B cell (primary cell): ENCODE measurements around the gene CHST1. TPM values are rescaled to one million over a fixed set of nuclear protein-coding genes. Genes with fewer than 3 reads are reported as not detected.

ENCODE experiments used
- ATAC-seq: fragments of 200-7000 bp; cut with Tn5 transposase; one replicate; pipeline ENCODE4 v1.10.0; 2021; ENCODE audit warnings: low read depth, mild to moderate bottlenecking, moderate number of reproducible peaks, moderate library complexity
- CTCF ChIA-PET: fragments of 350-600 bp; sonication (Branson Sonifier 250); formaldehyde crosslinking; loops from one replicate; lab custom pipeline; 2021; ENCODE audit warnings: antibody characterized with exemption, inconsistent platforms; lab: Charles Lee
- POLR2A ChIA-PET: fragments of 350-600 bp; sonication (Branson Sonifier 250); formaldehyde crosslinking; loops from one replicate; lab custom pipeline; 2021; ENCODE audit warnings: antibody characterized with exemption; lab: Charles Lee
- DNase-seq: peaks from one replicate; pipeline ENCODE4 v3.0.0; 2013
- H2AFZ ChIP-seq: 2 replicates; pipeline ENCODE4 v1.6.1; 2012; ENCODE audit warnings: mild to moderate bottlenecking, low read depth, low read length; ENCODE audit not compliant: insufficient read depth, poor library complexity, severe bottlenecking
- H3K27ac ChIP-seq, 2 donors: 1 replicate in 1 of 2; 2 replicates in 1 of 2; pipeline ENCODE4 v1.5.1; 2012 to 2013; ENCODE audit warnings: low read length in 2 of 2, mild to moderate bottlenecking in 2 of 2, moderate library complexity in 1 of 2
- H3K27me3 ChIP-seq, 4 experiments: fragments of 200-600 bp in 1 of 4; sonication (generic) in 1 of 4; replicated peaks in 1 of 4; 1 replicate in 2 of 4; 2 replicates in 2 of 4; pipeline versions ENCODE4 v1.6.1 to v1.7.0; 2013 to 2016; ENCODE audit warnings: low read length in 3 of 4, mild to moderate bottlenecking in 2 of 4, mixed read lengths in 1 of 4, moderate library complexity in 1 of 4; ENCODE audit not compliant: insufficient read depth in 4 of 4, control insufficient read depth in 3 of 4; ENCODE audit errors: control extremely low read depth in 1 of 4
- H3K36me3 ChIP-seq, 2 experiments: replicated peaks in 1 of 2; 1 replicate in 1 of 2; 2 replicates in 1 of 2; pipeline versions ENCODE4 v1.6.1 to v1.7.1; 2013; ENCODE audit warnings: low read length in 1 of 2; ENCODE audit not compliant: insufficient read depth in 2 of 2, control insufficient read depth in 1 of 2; ENCODE audit errors: control extremely low read depth in 1 of 2, extremely low read depth in 1 of 2
- H3K4me1 ChIP-seq, 2 donors: fragments of 200-600 bp in 1 of 2; sonication (generic) in 1 of 2; 1 replicate in 1 of 2; 2 replicates in 1 of 2; pipeline versions ENCODE4 v1.5.1 to v1.6.1; 2013 to 2017; ENCODE audit warnings: low read length in 2 of 2; ENCODE audit not compliant: control insufficient read depth in 2 of 2, insufficient read depth in 2 of 2
- H3K4me2 ChIP-seq: replicated peaks from 2 replicates; pipeline ENCODE3; 2012; ENCODE audit warnings: mild to moderate bottlenecking, low read depth, low read length; ENCODE audit not compliant: poor library complexity, severe bottlenecking
- H3K4me3 ChIP-seq, 5 experiments: fragments of 200-600 bp in 1 of 5; sonication (generic) in 1 of 5; 1 replicate in 3 of 5; 2 replicates in 2 of 5; pipeline versions ENCODE4 v1.5.1 to v1.7.0; 2011 to 2016; ENCODE audit warnings: low read length in 4 of 5, mild to moderate bottlenecking in 4 of 5, low read depth in 2 of 5, control low read depth in 1 of 5, moderate library complexity in 1 of 5; ENCODE audit not compliant: insufficient read depth in 1 of 5; ENCODE audit errors: control extremely low read depth in 1 of 5, extremely low read depth in 1 of 5
- H3K79me2 ChIP-seq: fragments of 200-600 bp; sonication (generic); one replicate; pipeline ENCODE4 v1.6.0; 2016; ENCODE audit warnings: low read length; ENCODE audit not compliant: control insufficient read depth, insufficient read depth
- H3K9ac ChIP-seq: fragments of 200-600 bp; sonication (generic); 2 replicates; pipeline ENCODE4 v1.6.1; 2017; ENCODE audit warnings: mild to moderate bottlenecking, low read length, moderate library complexity
- H3K9me3 ChIP-seq, 3 donors: one replicate each; pipeline versions ENCODE4 v1.6.1 to v1.7.1; 2013; ENCODE audit warnings: low read length in 2 of 3; ENCODE audit not compliant: control insufficient read depth in 2 of 3, insufficient read depth in 1 of 3; ENCODE audit errors: control extremely low read depth in 1 of 3
- H4K20me1 ChIP-seq: 2 replicates; pipeline ENCODE4 v1.6.0; 2012; ENCODE audit warnings: mild to moderate bottlenecking, low read length; ENCODE audit not compliant: insufficient read depth, control insufficient read depth, poor library complexity, severe bottlenecking
- H3K27ac Mint-ChIP-seq: one replicate; pipeline ENCODE4 v1.8.0; 2021; ENCODE audit warnings: mixed read lengths
- H3K27me3 Mint-ChIP-seq: one replicate; pipeline ENCODE4 v1.8.0; 2021; ENCODE audit warnings: mixed read lengths
- H3K4me1 Mint-ChIP-seq: one replicate; pipeline ENCODE4 v1.8.0; 2021; ENCODE audit warnings: mixed read lengths
- H3K4me3 Mint-ChIP-seq: one replicate; pipeline ENCODE4 v1.8.0; 2021; ENCODE audit warnings: mixed read lengths
- H3K9me3 Mint-ChIP-seq: one replicate; pipeline ENCODE4 v1.8.0; 2022; ENCODE audit warnings: mixed read lengths; ENCODE audit not compliant: insufficient read depth
- EZH2 ChIP-seq: IDR thresholded peaks from 2 replicates; pipeline ENCODE4 v1.6.1; 2012; ENCODE audit warnings: borderline replicate concordance, low read depth, mild to moderate bottlenecking, moderate library complexity, low read length; ENCODE audit not compliant: insufficient read depth, poor library complexity, severe bottlenecking
- WGBS: methylation state at CpG from one replicate; pipeline ENCODE4 v1.1.5; 2013; ENCODE audit warnings: missing lambda C conversion rate; ENCODE audit not compliant: insufficient coverage; 5-methylcytosine and 5-hydroxymethylcytosine counted together
- intact Hi-C: fragments of 100-400 bp; cut with micrococcal nuclease; formaldehyde crosslinking; loops from one replicate; pipeline ENCODE4 v1.10.0; 2022
- polyA plus RNA-seq: library from polyadenylated mRNA; depleted of rRNA; stranded (reverse); fragments of >200 nt; gene quantifications from 2 replicates; pipeline ENCODE4 v1.2.3, GENCODE V29; 2012
- total RNA-seq, 2 donors: library from RNA; stranded (reverse); fragments of 120-200 nt in 1 of 2; gene quantifications; 1 replicate in 1 of 2; 2 replicates in 1 of 2; pipeline versions ENCODE4 v1.2.3 to v1.2.4, GENCODE V29; 2013 to 2022
- TF ChIP-seq, protein P1 (sequence below): fragments of 200-600 bp; IDR thresholded peaks from one replicate; pipeline ENCODE4 v1.8.0; 2022; ENCODE audit warnings: antibody characterized with exemption, mild to moderate bottlenecking

Gene CHST1
- total and polyA plus RNA-seq, 2 donors (not counting 1 experiment from before 2014, with no cell fraction given) = not detected

DNA sequence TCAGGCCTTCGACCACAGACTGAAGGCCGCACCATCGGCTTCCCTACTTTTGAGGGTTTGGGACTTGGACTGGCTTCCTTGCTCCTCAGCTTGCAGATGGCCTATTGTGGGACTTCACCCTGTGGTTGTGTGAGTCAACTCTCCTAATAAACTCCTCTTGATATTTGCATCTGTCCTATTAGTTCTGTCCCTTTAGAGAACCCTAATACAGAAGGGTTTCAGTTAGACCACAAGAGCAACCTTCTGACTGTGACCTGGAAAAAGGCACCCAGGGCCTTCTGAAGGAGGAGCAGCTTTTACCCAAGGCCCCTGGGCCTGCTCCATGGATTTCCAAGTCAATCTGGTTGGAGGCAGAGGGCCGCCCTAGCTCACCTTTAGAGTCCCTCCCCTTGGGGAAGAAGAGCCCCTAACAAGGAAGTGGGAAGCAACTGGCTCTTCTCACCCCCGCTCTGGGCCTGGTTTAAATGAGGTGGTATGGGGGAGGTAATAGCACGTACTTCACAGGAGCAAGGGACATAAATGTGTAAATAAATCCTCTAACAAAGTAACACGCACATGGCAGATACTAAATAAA, 11.2 kb upstream of the CHST1 start:
- Mint-ChIP-seq H3K4me3 (no peak overlapping the region), H3K27me3 (peaks cover 19% of the 10 kb centered on the region), H3K27ac (no peak overlapping the region), H3K4me1 (no peaks in the 10 kb centered on the region), H3K9me3 (no peaks in the 10 kb centered on the region)
- H3K4me3 ChIP-seq = no peak overlapping the region
- H3K27me3 ChIP-seq = peaks cover 0 to 3% (median 0%) of the 10 kb centered on the region in 4 experiments
- TF ChIP-seq, protein P1, sequence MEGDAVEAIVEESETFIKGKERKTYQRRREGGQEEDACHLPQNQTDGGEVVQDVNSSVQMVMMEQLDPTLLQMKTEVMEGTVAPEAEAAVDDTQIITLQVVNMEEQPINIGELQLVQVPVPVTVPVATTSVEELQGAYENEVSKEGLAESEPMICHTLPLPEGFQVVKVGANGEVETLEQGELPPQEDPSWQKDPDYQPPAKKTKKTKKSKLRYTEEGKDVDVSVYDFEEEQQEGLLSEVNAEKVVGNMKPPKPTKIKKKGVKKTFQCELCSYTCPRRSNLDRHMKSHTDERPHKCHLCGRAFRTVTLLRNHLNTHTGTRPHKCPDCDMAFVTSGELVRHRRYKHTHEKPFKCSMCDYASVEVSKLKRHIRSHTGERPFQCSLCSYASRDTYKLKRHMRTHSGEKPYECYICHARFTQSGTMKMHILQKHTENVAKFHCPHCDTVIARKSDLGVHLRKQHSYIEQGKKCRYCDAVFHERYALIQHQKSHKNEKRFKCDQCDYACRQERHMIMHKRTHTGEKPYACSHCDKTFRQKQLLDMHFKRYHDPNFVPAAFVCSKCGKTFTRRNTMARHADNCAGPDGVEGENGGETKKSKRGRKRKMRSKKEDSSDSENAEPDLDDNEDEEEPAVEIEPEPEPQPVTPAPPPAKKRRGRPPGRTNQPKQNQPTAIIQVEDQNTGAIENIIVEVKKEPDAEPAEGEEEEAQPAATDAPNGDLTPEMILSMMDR = no peak
- TF ChIP-seq EZH2 = no peak
- DNase-seq (no peak), ATAC-seq (no peak)
- no peak overlapping the region for H2AFZ ChIP-seq
- H3K27ac ChIP-seq = no peak overlapping the region
- no peaks in the 10 kb centered on the region for H3K4me1 ChIP-seq
- no peak overlapping the region for H3K9ac ChIP-seq
- 66% methylated on average over 3 of the region's 7 CpGs for WGBS
- no peaks in the 10 kb centered on the region for H3K79me2 ChIP-seq
- intact Hi-C loops = no loop called here
- CTCF ChIA-PET = no interaction called here
- H3K9me3 ChIP-seq = no peaks in the 10 kb centered on the region
- H3K4me2 ChIP-seq = no peak overlapping the region
- POLR2A ChIA-PET = no interaction called here
- no peaks in the 10 kb centered on the region for H4K20me1 ChIP-seq
- H3K36me3 ChIP-seq = no peaks in the 10 kb centered on the region

DNA sequence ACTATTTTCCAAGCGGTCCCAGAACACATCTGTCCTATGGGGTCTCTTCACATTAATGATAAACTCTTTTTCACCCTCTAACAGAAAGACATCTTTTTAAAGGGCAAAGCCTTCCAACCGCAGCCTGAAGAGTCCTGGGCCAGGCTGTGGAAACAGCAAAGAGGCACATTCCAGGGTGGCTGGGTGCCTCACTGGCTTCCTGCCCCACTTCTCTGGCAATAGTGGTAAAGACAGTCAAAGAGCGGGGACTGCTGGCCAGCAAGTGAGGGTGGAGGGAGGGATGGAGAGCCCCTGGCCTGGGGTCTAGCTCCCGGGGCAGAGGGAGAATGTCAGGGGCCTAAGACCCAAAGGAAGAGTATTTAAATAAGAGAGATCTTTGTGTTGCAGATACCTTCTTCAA, 10.2 kb upstream of the CHST1 start:
- no peaks in the 10 kb centered on the region for H3K4me1 ChIP-seq
- H2AFZ ChIP-seq = no peak overlapping the region
- H3K27me3 ChIP-seq = peaks cover 0 to 3% (median 0%) of the 10 kb centered on the region in 4 experiments
- H3K36me3 ChIP-seq = no peaks in the 10 kb centered on the region
- no peak overlapping the region for H3K4me3 ChIP-seq
- H3K27ac Mint-ChIP-seq = no peak overlapping the region
- intact Hi-C loops = no loop called here
- H3K4me3 Mint-ChIP-seq = no peak overlapping the region
- no peaks in the 10 kb centered on the region for H3K9me3 ChIP-seq
- no peaks in the 10 kb centered on the region for H3K4me1 Mint-ChIP-seq
- ChIA-PET POLR2A (no interaction called here), CTCF (no interaction called here)
- peaks cover 18% of the 10 kb centered on the region for H3K27me3 Mint-ChIP-seq
- no peak overlapping the region for H3K27ac ChIP-seq
- no peak for TF ChIP-seq EZH2
- TF ChIP-seq, protein P1 = no peak
- no peak for DNase-seq
- no peaks in the 10 kb centered on the region for H3K79me2 ChIP-seq
- no peak for ATAC-seq
- 96% methylated on average over 3 of the region's 4 CpGs for WGBS
- no peak overlapping the region for H3K4me2 ChIP-seq
- H3K9ac ChIP-seq = no peak overlapping the region
- H4K20me1 ChIP-seq = no peaks in the 10 kb centered on the region
- no peaks in the 10 kb centered on the region for H3K9me3 Mint-ChIP-seq
